HFFc6 (cell line): ENCODE measurements around the gene UBE2F. TPM values are rescaled to one million over a fixed set of nuclear protein-coding genes. Genes with fewer than 3 reads are reported as not detected.

ENCODE experiments used
- DNase-seq: peaks from one replicate; pipeline ENCODE4 v3.0.0-alpha.2; 2018
- H3K27ac Mint-ChIP-seq: 2 replicates; pipeline ENCODE4 v1.8.0; 2020; ENCODE audit warnings: mild to moderate bottlenecking, mixed read lengths
- H3K27me3 Mint-ChIP-seq: 2 replicates; pipeline ENCODE4 v1.8.0; 2021; ENCODE audit warnings: mild to moderate bottlenecking, moderate library complexity, mixed read lengths; ENCODE audit not compliant: insufficient read depth
- H3K36me3 Mint-ChIP-seq: 2 replicates; pipeline ENCODE4 v1.8.0; 2021; ENCODE audit warnings: low read depth, mixed read lengths
- H3K4me1 Mint-ChIP-seq: 2 replicates; pipeline ENCODE4 v1.8.0; 2020; ENCODE audit warnings: low read depth, mixed read lengths
- H3K4me3 Mint-ChIP-seq: 2 replicates; pipeline ENCODE4 v1.8.0; 2020; ENCODE audit warnings: mild to moderate bottlenecking, moderate library complexity, mixed read lengths
- H3K9me3 Mint-ChIP-seq: 2 replicates; pipeline ENCODE4 v1.8.0; 2020; ENCODE audit warnings: mild to moderate bottlenecking, mixed read lengths
- total RNA-seq, 6 experiments: library from RNA; stranded (reverse); fragmentation: NEBNext Ultra II Directional; extraction: Animal tissue kit (Norgen Biotek cat#: 25700); gene quantifications; 2 replicates in 1 of 6; 3 replicates in 5 of 6; pipeline ENCODE4 v1.2.3, GENCODE V29; 2021
- TF ChIP-seq, protein P1 (sequence below): fragments of 200-600 bp; sonication (generic); IDR thresholded peaks from 2 replicates; pipeline ENCODE4 v1.5.0; 2021; ENCODE audit warnings: antibody characterized with exemption, mild to moderate bottlenecking

UBE2F gene
- total RNA-seq, 6 experiments from 2014 or later: 48.7 to 54.1 (median 51.5) TPM

- Mint-ChIP-seq H3K9me3 (no peaks in the 10 kb centered on the region), H3K4me1 (peaks cover 26% of the 10 kb centered on the region), H3K36me3 (peaks cover 33% of the 10 kb centered on the region), H3K4me3 (no peak overlapping the region), H3K27ac (peak overlapping the region; percentile 66), H3K27me3 (no peaks in the 10 kb centered on the region; the same call in 1 of the 2 replicates)
- DNase-seq: peak; percentile 32
- TF ChIP-seq, protein P1, sequence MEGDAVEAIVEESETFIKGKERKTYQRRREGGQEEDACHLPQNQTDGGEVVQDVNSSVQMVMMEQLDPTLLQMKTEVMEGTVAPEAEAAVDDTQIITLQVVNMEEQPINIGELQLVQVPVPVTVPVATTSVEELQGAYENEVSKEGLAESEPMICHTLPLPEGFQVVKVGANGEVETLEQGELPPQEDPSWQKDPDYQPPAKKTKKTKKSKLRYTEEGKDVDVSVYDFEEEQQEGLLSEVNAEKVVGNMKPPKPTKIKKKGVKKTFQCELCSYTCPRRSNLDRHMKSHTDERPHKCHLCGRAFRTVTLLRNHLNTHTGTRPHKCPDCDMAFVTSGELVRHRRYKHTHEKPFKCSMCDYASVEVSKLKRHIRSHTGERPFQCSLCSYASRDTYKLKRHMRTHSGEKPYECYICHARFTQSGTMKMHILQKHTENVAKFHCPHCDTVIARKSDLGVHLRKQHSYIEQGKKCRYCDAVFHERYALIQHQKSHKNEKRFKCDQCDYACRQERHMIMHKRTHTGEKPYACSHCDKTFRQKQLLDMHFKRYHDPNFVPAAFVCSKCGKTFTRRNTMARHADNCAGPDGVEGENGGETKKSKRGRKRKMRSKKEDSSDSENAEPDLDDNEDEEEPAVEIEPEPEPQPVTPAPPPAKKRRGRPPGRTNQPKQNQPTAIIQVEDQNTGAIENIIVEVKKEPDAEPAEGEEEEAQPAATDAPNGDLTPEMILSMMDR: no peak
Observed at GRCh38 chr2:238027058-238027457, 60.2 kb downstream of the UBE2F start.

DNA sequence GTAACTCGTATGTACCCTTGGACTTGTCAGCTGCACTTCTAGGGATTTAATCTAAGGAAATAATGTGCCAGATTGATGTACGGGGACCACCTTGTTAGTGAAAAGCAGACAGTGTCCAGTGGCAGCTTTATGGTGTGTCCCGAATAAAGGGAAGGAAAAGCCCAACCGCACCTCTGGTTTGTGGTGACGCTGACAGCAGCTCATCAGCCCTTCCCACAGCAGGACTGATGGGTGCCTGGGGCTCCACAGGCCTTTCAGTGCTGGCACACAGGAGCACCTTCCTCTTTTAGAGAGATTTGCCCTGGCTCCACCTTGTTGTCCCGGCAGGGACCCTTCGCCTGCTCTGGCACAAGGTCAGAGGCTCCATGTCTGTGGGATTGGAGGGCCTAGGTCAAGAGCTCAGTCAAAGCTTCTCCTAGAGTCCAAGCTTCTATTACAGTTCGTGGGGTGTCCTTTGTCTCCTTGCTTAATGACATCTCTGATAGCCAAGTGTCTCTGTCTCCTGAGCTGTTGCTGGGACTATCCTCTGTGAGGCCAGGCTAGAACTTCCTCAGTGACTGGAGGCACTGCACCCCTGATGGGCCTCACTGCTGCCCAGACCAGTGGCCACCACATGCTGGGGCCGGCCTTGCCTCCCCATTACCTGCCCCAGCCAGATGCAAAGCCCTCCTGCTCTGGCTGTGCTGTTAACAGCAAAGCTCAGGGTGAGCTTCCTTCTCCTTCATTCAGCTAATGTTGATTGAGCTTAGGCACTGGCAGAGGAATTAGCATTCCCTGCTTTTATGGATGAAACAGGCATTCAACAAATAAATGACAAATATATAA is 61.0 kb downstream of the UBE2F start:
- Mint-ChIP-seq H3K27ac (no peak overlapping the region; the same call in 1 of the 2 replicates), H3K4me1 (peaks cover 26% of the 10 kb centered on the region), H3K9me3 (no peaks in the 10 kb centered on the region), H3K36me3 (peaks cover 33% of the 10 kb centered on the region), H3K4me3 (no peak overlapping the region), H3K27me3 (no peaks in the 10 kb centered on the region; the same call in 1 of the 2 replicates)
- no peak for DNase-seq
- TF ChIP-seq, protein P1: no peak

GRCh38 chr2:238029853-238030252 is 63.0 kb downstream of the UBE2F start:
- no peak for DNase-seq
- TF ChIP-seq, protein P1: no peak
- Mint-ChIP-seq H3K27me3 (no peaks in the 10 kb centered on the region; the same call in none of the 2 replicates), H3K27ac (no peak overlapping the region), H3K9me3 (no peaks in the 10 kb centered on the region), H3K36me3 (peaks cover 33% of the 10 kb centered on the region), H3K4me3 (no peak overlapping the region), H3K4me1 (peaks cover 24% of the 10 kb centered on the region)

DNA sequence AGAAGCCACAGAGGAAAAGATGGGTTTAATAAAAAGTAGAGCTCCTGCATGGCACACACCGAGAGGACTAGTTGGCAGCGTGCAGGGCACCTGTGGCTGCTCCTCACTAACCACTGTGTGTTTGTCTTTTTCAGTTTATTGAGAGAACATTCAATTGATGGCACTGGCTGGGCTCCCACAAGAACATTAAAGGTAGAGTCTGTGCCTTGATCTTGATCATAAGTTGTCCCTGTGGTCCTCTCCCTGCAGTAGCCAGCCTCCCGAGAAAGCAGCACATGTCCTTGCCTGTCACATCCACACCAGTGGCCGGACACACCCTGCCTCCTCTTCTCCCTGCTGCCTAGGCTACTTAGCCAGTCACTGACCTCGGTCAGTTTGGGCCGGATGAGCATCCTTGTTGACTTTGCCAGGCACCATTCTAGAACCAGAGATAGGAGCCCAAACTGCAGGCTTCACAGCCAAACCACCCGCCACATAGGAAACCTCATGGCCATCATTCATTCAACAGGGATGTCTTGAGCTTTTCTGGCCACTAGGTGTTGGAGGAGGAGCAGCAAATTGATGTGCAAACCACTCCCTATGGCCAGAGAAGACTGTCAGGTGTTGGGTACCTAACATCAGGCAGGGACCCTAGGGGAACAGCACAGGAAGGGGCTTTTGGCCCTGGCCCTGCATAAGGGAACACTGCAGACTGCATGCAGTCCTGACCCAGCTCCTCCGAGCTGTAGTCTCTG is 63.8 kb downstream of the UBE2F start:
- Mint-ChIP-seq H3K4me1 (peaks cover 16% of the 10 kb centered on the region), H3K4me3 (no peak overlapping the region), H3K27me3 (no peaks in the 10 kb centered on the region; the same call in none of the 2 replicates), H3K27ac (no peak overlapping the region), H3K36me3 (peaks cover 28% of the 10 kb centered on the region), H3K9me3 (no peaks in the 10 kb centered on the region)
- DNase-seq: no peak
- TF ChIP-seq, protein P1: peak; percentile 30; the same call in 1 of the 2 replicates

DNA sequence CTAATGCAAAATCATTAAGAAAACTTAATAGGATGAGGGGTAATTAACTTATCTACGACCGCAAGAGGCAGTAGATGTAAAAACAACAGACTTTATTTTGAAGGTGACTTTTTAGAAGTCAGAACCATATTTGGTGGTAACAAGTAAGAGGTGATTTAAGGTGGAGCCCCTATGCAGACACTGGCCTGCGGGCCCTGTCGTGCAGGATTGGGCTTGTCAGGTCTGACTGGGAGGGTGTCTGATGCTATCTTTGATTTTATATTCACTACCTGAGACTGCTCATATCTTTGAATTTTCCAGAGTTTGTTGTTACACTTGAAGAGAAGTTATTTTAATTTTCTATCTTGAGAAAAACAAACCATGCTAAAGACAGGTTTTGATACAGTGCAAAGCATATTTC is 64.9 kb downstream of the UBE2F start:
- Mint-ChIP-seq H3K36me3 (peaks cover 25% of the 10 kb centered on the region), H3K9me3 (no peaks in the 10 kb centered on the region), H3K27ac (no peak overlapping the region), H3K4me3 (no peak overlapping the region), H3K27me3 (no peaks in the 10 kb centered on the region; the same call in none of the 2 replicates), H3K4me1 (peaks cover 8% of the 10 kb centered on the region)
- DNase-seq: no peak
- TF ChIP-seq, protein P1: no peak
